Measurements from ENCODE around the gene TAF4. TPM values are rescaled to one million over a fixed set of nuclear protein-coding genes. Genes with fewer than 3 reads are reported as not detected.
"Not testable (repeated sequence)": the region's sequence is repeated elsewhere in the genome, so short reads cannot be mapped to it uniquely, and the experiment has no call there.

Gene TAF4
- total and polyA plus RNA-seq, 2 donors (not counting 3 experiments of a cell fraction or from before 2014, with no cell fraction given), result 6.1 to 19.5 TPM

GRCh38 chr20:61985096-61985495, 80.6 kb downstream of the TAF4 start:
- Histone ChIP-seq H3K79me2 (ENCODE audit: control insufficient read depth, insufficient read depth, low read length) (no peaks in the 10 kb centered on the region), H3K4me2 (ENCODE audit: insufficient read depth, low read length) (no peak overlapping the region), H3K36me3 (ENCODE audit: control insufficient read depth in 2 of 2, extremely low read depth in 1 of 2, insufficient read depth in 2 of 2, low read length in 2 of 2) (peaks cover 0 to 11% of the 10 kb centered on the region in 2 experiments), H3K4me1 (ENCODE audit: control insufficient read depth, extremely low read depth, insufficient read depth, low read length) (no peaks in the 10 kb centered on the region), H2AFZ (ENCODE audit: low read depth, low read length) (no peak overlapping the region), H3K27me3 (ENCODE audit: control insufficient read depth in 2 of 2, insufficient read depth in 2 of 2, low read length in 2 of 2) (no peaks in the 10 kb centered on the region), H3K9me1 (replicated peaks; ENCODE audit: control insufficient read depth, extremely low read depth, insufficient read depth, low read length) (no peaks in the 10 kb centered on the region), H3K9ac (replicated peaks; ENCODE audit: extremely low read depth, insufficient read depth, low read length) (no peak overlapping the region), H3K27ac (ENCODE audit: insufficient read depth, low read depth, low read length) (no peak overlapping the region), H3K4me3 (replicated peaks in 1 of 3; ENCODE audit: insufficient read depth in 1 of 3, low read depth in 1 of 3, low read length in 3 of 3) (no peak overlapping the region), H3K9me3 (replicated peaks; ENCODE audit: control insufficient read depth, insufficient read depth, low read length) (no peaks in the 10 kb centered on the region), H4K20me1 (replicated peaks; ENCODE audit: control insufficient read depth, extremely low read depth, insufficient read depth, low read length) (no peaks in the 10 kb centered on the region)
- BruUV-seq (replicated peaks), result no TSS peak
- no peak for TF ChIP-seq CTCF (IDR thresholded peaks at IDR 0.05; ENCODE audit: extremely low read depth in 1 of 2, insufficient read depth in 1 of 2, low read depth in 1 of 2, low read length in 2 of 2)
- no peak for TF ChIP-seq MYC (IDR thresholded peaks at IDR 0.05; ENCODE audit: low read depth, low read length)
- TF ChIP-seq EZH2 (IDR thresholded peaks at IDR 0.05; ENCODE audit: borderline replicate concordance, low read depth, low read length, severe bottlenecking), result no peak
- no peak for TF ChIP-seq FOS (IDR thresholded peaks at IDR 0.05; ENCODE audit: borderline replicate concordance, insufficient read depth, low read length)
- TF ChIP-seq JUN (IDR thresholded peaks at IDR 0.05; ENCODE audit: borderline replicate concordance, insufficient read depth, insufficient read length, low read depth), result no peak
- no peak for TF ChIP-seq POLR2A (IDR thresholded peaks at IDR 0.05; ENCODE audit: low read depth, low read length)
- TF ChIP-seq GATA2 (IDR thresholded peaks at IDR 0.05; ENCODE audit: insufficient read depth, insufficient read length, low read depth, low read length), result no peak
- no peak for TF ChIP-seq MAX (IDR thresholded peaks at IDR 0.05; ENCODE audit: insufficient read depth, insufficient read length)
- no peak for TF ChIP-seq POLR2AphosphoS5 (IDR thresholded peaks at IDR 0.05; ENCODE audit: insufficient read depth, low read depth, low read length)
- ChIA-PET CTCF (no interaction called here), POLR2A (no interaction called here)
- dilution Hi-C loops (cut with MboI; ENCODE audit: extremely low pct_ligation_motif_present, low sequenced_read_pairs) (no loop called here), intact Hi-C loops (cut with micrococcal nuclease) (no loop called here)
- no peak for DNase-seq (ENCODE audit: low read depth, low spot score)
- no peak for FAIRE-seq

GRCh38 chr20:61984431-61984830, 81.2 kb downstream of the TAF4 start:
- H3K27me3 ChIP-seq (ENCODE audit: control insufficient read depth in 2 of 2, insufficient read depth in 2 of 2, low read length in 2 of 2); H4K20me1 ChIP-seq (replicated peaks; ENCODE audit: control insufficient read depth, extremely low read depth, insufficient read depth, low read length); H3K79me2 ChIP-seq (ENCODE audit: control insufficient read depth, insufficient read depth, low read length); DNase-seq (ENCODE audit: low read depth, low spot score); H3K4me2 ChIP-seq (ENCODE audit: insufficient read depth, low read length); CTCF ChIA-PET; H3K36me3 ChIP-seq (ENCODE audit: control insufficient read depth in 2 of 2, extremely low read depth in 1 of 2, insufficient read depth in 2 of 2, low read length in 2 of 2); H3K4me1 ChIP-seq (ENCODE audit: control insufficient read depth, extremely low read depth, insufficient read depth, low read length); H3K9ac ChIP-seq (replicated peaks; ENCODE audit: extremely low read depth, insufficient read depth, low read length); H3K9me3 ChIP-seq (replicated peaks; ENCODE audit: control insufficient read depth, insufficient read depth, low read length); H3K9me1 ChIP-seq (replicated peaks; ENCODE audit: control insufficient read depth, extremely low read depth, insufficient read depth, low read length); H3K4me3 ChIP-seq (replicated peaks in 1 of 3; ENCODE audit: insufficient read depth in 1 of 3, low read depth in 1 of 3, low read length in 3 of 3); BruUV-seq (replicated peaks); H3K27ac ChIP-seq (ENCODE audit: insufficient read depth, low read depth, low read length); FAIRE-seq; dilution Hi-C loops (cut with MboI; ENCODE audit: extremely low pct_ligation_motif_present, low sequenced_read_pairs); intact Hi-C loops (cut with micrococcal nuclease); H2AFZ ChIP-seq (ENCODE audit: low read depth, low read length); POLR2A ChIA-PET: not testable (repeated sequence)

Measured in endothelial cell of umbilical vein (primary cell).